GM12874 (cell line): ENCODE results near the gene TPST1.

ENCODE experiments used
- CTCF ChIP-seq: IDR thresholded peaks from 2 replicates; pipeline ENCODE4 v1.5.1; 2011; ENCODE audit warnings: low read depth, mild to moderate bottlenecking, control low read depth, low read length, moderate library complexity; ENCODE audit not compliant: insufficient read depth

The TPST1 gene

DNA sequence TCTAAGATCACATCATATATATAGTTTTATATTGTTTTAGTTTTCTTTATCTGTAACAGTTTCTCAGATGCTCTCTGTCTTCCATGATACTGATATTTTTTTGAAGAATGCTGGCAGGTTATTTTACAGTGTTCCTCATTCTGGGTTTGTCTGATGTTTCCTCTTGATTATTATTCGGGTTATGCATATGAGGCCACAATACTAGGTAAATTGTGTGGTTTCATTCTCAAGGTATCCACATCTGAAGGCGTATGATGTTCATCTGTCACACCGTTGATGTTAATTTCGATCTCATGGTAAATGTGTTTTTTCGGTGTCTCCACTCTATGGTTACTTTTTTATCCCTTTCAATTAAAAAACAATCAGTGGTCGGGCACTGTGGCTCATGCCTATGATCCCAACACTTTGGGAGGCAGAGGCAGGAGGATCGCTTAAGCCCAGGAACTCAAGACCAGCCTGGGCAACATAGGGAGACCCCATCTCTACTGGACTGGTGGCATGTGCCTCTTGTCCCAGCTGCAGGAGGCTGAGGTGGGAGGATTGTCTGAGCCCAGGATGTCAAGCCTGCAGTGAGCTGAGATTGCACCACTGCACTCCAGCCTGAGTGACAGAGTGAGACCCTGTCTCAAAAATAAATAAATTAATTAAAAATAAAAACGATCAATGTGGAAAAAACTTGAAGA lies 108.9 kb downstream of the TPST1 start:
- TF ChIP-seq CTCF: no peak

DNA sequence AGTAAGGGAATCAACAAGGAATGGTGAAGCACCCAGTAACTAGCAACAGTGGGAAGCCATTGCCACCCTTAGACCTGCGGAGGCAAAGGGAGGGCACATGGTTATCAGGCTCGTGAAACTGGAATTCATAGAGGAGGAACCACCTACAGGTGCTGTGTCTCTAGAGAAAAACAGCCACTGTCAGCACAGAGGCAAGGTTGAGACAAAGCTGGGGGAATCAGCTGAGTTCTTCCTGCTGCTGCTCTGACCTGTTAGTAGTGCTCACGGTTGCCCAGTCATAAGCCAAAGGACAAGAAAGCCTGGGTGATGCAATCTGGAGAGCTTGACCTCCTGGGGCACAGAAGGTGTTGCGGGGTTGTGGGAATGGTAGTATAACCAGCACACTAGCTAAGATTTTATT lies 110.1 kb downstream of the TPST1 start:
- no peak for TF ChIP-seq CTCF

GRCh38 chr7:66319407-66319979 lies 114.4 kb downstream of the TPST1 start:
- no peak for TF ChIP-seq CTCF

- no peak for TF ChIP-seq CTCF
These were observed 116.1 kb downstream of the TPST1 start for GRCh38 chr7:66321283-66321682.

DNA sequence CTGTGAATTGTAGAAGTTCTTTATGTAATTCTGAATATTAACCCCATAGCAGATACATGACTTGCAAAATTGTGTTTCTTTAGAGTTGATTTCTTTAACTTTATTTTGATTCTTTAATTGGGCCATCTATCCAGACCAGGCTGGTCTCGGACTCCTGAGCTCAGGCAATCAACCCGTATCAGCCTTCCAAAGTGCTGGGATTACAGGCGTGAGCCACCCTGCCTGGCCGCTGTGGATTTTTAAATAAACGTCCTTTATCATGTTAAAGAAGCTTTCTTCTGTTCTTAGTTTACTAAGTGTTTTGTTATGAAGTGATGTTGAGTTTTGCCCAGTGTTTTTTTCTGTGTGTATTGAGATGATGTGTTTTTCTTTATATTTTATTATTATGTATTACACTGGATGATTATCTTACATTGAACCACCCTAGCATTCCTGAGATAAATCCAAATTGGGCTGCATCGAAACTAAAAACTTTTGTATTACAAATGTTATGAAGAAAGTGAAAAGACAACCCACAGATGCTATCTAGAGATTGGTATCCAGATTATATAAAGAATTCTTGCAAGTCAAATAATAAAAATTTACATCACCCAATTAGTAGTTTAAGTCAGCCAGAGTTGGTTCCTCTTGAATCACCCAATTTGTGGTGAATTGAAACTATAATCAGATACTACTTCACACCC lies 118.1 kb downstream of the TPST1 start:
- TF ChIP-seq CTCF: no peak

- TF ChIP-seq CTCF: no peak
These were observed 121.5 kb downstream of the TPST1 start for GRCh38 chr7:66326501-66327215.

DNA sequence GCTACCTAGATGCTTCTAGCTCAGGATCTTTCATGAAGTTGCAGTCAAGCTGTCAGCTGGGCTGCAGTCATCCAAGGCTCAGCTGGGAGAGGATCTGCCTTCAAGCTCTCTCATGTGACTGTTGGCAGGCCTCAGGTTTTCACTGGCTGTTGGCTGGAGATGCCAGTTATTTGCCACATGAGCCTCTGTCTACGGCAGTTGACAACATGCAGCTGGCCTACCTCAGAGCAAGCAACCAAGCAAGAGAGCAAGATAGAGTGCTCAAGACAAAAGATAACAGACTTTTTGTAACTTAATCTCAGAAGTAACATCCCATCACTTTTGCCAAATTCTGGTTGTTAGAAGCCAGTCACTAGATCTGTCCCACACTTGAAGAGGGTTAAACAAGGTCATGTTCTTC lies 125.8 kb downstream of the TPST1 start:
- TF ChIP-seq CTCF: no peak
